ENCODE data around the gene NPPA. TPM values are rescaled to one million over a fixed set of nuclear protein-coding genes. Genes with fewer than 3 reads are reported as not detected.

Gene NPPA
- total and polyA plus RNA-seq, 5 donors = 26,185 to 59,291 (median 42,849) TPM

DNA sequence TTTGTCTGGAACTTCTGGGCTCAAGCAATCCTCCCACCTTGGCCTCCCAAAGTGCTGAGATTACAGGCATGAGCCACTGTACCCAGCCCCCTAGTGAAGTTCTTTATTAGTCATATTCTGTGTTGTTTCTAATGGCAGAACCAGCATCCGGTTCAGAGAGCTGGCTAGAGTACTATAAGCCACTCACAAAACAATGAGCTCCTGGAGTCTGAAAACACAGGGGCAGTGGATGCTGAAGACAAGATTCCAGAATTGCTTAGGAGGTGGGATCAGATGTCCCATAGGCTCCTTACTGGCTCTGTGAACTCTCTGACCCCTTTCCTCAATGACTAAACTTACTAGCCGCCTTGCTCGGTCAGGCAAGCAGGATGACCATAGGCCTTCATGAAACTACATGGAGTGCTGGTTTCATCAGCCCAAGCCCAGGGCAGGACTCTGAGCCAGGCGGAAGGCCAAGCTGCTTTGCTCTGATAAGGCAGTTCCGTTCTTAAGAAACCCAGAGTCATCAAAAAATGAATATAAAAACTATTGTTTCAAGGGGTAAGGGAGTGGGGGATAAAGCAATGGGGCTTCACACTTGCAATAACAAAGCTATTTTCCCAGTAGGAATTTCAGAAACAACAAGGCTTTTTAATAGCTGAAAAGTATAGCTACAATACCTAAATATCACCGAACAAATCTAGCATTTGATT lies 49.9 kb downstream of the NPPA start:
- Histone ChIP-seq H3K4me1 (ENCODE audit: control insufficient read depth, insufficient read depth, low read length) (peaks cover 14% of the 10 kb centered on the region), H3K4me3 (ENCODE audit: low read length) (no peak overlapping the region), H3K9me3 (ENCODE audit: control insufficient read depth, low read length) (no peaks in the 10 kb centered on the region), H3K27ac (ENCODE audit: low read length) (peak overlapping the region; percentile 97), H3K27me3 (ENCODE audit: control insufficient read depth, insufficient read depth) (no peaks in the 10 kb centered on the region)
- ATAC-seq (peak; percentile 72 to 81), DNase-seq (peak; percentile 89 to 94 (median 90))
- intact Hi-C loops (cut with DNase I) = no loop called here
- 25% methylated on average over 6 of the region's 6 CpGs for WGBS

DNA sequence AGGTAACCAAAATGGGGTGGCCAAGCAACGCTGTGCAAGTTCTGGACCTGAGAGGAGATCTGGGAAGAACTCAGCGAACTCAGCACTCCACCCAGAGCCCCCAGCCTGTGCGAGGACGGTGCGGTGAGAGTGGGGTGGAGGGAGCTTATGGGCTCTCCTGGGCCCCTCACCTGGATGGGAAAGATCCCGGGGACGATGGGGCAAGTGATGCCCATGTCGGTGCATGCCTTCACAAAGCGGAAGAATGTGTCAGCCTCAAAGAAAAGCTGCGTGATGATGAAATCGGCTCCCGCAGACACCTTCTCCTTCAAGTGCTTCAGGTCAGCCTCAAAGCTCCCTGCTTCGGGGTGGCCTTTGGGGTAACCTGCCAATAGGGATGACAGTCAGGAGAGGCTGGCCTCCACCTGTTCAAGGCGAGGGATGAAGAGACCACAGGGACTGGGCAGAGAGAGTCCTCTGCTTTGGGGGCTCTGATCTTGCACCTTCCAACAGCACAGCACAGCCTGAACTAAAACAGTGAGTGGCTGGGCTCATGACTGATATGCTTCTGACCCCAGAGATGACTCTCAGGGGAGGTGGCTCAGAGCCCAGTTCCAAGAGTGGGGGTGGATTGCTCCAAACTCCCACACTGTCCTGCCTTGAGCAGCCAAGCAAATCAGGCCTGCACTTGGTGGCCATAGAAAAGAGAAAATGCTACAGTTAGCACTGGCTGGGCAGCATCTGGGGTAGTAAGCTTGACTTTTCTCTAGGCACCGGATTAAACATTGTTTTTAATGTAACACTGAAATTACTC lies 51.4 kb downstream of the NPPA start:
- H3K9me3 ChIP-seq (ENCODE audit: control insufficient read depth, low read length) = no peaks in the 10 kb centered on the region
- H3K4me3 ChIP-seq (ENCODE audit: low read length) = no peak overlapping the region
- 71% methylated on average over 15 of the region's 15 CpGs for WGBS
- ATAC-seq (peak; percentile 65 to 68), DNase-seq (peak; percentile 74 to 88 (median 87))
- H3K4me1 ChIP-seq (ENCODE audit: control insufficient read depth, insufficient read depth, low read length) = peaks cover 19% of the 10 kb centered on the region
- H3K27me3 ChIP-seq (ENCODE audit: control insufficient read depth, insufficient read depth) = no peaks in the 10 kb centered on the region
- intact Hi-C loops (cut with DNase I) = no loop called here
- H3K27ac ChIP-seq (ENCODE audit: low read length) = peak overlapping the region; percentile 97

Other genes with a start within 250 kb of the NPPA start
- gene FBXO2, start 193.4 kb downstream of the NPPA start, total RNA-seq = 10 to 100 TPM in 1 of 4 donors, 1 to 10 TPM in 3; 5.4 to 10.6 (median 6.5) TPM
- 14.0 TPM for gene FBXO2, start 193.4 kb downstream of the NPPA start, polyA plus RNA-seq
- gene FBXO44, start 192.9 kb downstream of the NPPA start, total RNA-seq = 10 to 100 TPM; 18.5 to 30.1 (median 24.8) TPM
- 25.1 TPM for gene FBXO44, start 192.9 kb downstream of the NPPA start, polyA plus RNA-seq
- 1 to 10 TPM; 4.5 to 7.9 (median 5.9) TPM for gene FBXO6, start 183.6 kb downstream of the NPPA start, total RNA-seq
- 9.9 TPM for gene FBXO6, start 183.6 kb downstream of the NPPA start, polyA plus RNA-seq
- 10 to 100 TPM; 15.5 to 20.3 (median 16.7) TPM for gene MAD2L2, start 166.6 kb downstream of the NPPA start, total RNA-seq
- gene MAD2L2, start 166.6 kb downstream of the NPPA start, polyA plus RNA-seq = 22.8 TPM
- under 1 TPM in 3 of 4 donors, not detected in 1; 0.03 to 0.08 (median 0.03) TPM for gene DRAXIN, start 156.1 kb downstream of the NPPA start, total RNA-seq
- 0.02 TPM for gene DRAXIN, start 156.1 kb downstream of the NPPA start, polyA plus RNA-seq
- gene AGTRAP, start 111.6 kb downstream of the NPPA start, total RNA-seq = 10 to 100 TPM; 17.5 to 25.0 (median 21.9) TPM
- gene AGTRAP, start 111.6 kb downstream of the NPPA start, polyA plus RNA-seq = 23.9 TPM
- 1 to 10 TPM; 1.3 to 2.7 (median 2.0) TPM for gene C1orf167, start 85.6 kb downstream of the NPPA start, total RNA-seq
- gene C1orf167, start 85.6 kb downstream of the NPPA start, polyA plus RNA-seq = 4.0 TPM
- gene MTHFR, start 41.8 kb downstream of the NPPA start, total RNA-seq = 10 to 100 TPM; 46.6 to 75.2 (median 58.9) TPM
- 36.7 TPM for gene MTHFR, start 41.8 kb downstream of the NPPA start, polyA plus RNA-seq
- 10 to 100 TPM; 30.4 to 54.9 (median 36.8) TPM for gene CLCN6, start 41.6 kb downstream of the NPPA start, total RNA-seq
- gene CLCN6, start 41.6 kb downstream of the NPPA start, polyA plus RNA-seq = 16.2 TPM
- gene NPPB, start 11.2 kb upstream of the NPPA start, total RNA-seq = 1,000 to 10,000 TPM in 1 of 4 donors, 100 to 1,000 TPM in 1, 10 to 100 TPM in 2; 37.1 to 2,245 (median 160) TPM
- gene NPPB, start 11.2 kb upstream of the NPPA start, polyA plus RNA-seq = 1,679 TPM
- 10 to 100 TPM; 34.6 to 38.1 (median 36.3) TPM for gene KIAA2013, start 78.6 kb upstream of the NPPA start, total RNA-seq
- gene KIAA2013, start 78.6 kb upstream of the NPPA start, polyA plus RNA-seq = 37.3 TPM
- gene PLOD1, start 86.9 kb upstream of the NPPA start, total RNA-seq = 10 to 100 TPM; 49.5 to 77.8 (median 63.1) TPM
- gene PLOD1, start 86.9 kb upstream of the NPPA start, polyA plus RNA-seq = 51.0 TPM
- 100 to 1,000 TPM; 386 to 449 (median 419) TPM for gene MFN2, start 132.7 kb upstream of the NPPA start, total RNA-seq
- 237 TPM for gene MFN2, start 132.7 kb upstream of the NPPA start, polyA plus RNA-seq
- gene MIIP, start 171.7 kb upstream of the NPPA start, total RNA-seq = 10 to 100 TPM in 3 of 4 donors, 1 to 10 TPM in 1; 8.5 to 16.4 (median 12.5) TPM
- 12.5 TPM for gene MIIP, start 171.7 kb upstream of the NPPA start, polyA plus RNA-seq
- 1 to 10 TPM; 1.5 to 4.3 (median 2.5) TPM for gene TNFRSF8, start 215.5 kb upstream of the NPPA start, total RNA-seq
- gene TNFRSF8, start 215.5 kb upstream of the NPPA start, polyA plus RNA-seq = 2.6 TPM